ENCODE measurements around the gene QSOX1.

QSOX1 gene

GRCh38 chr1:180248731-180249681 is 94.3 kb downstream of the QSOX1 start:
- Histone ChIP-seq H3K4me3 (ENCODE audit: insufficient read depth, low read length, poor library complexity, severe bottlenecking) (no peak overlapping the region), H2AFZ (ENCODE audit: low read depth, low read length, severe bottlenecking) (no peak overlapping the region), H3K79me2 (ENCODE audit: insufficient read depth, low read length) (no peaks in the 10 kb centered on the region), H3K9ac (ENCODE audit: low read length) (no peak overlapping the region), H3K36me3 (ENCODE audit: low read length) (no peaks in the 10 kb centered on the region), H3K4me2 (ENCODE audit: low read depth, low read length, poor library complexity, severe bottlenecking) (no peak overlapping the region), H3K9me2 (replicated peaks; ENCODE audit: insufficient read depth, low read length) (no peaks in the 10 kb centered on the region), H4K20me1 (ENCODE audit: low read depth, low read length) (no peaks in the 10 kb centered on the region), H3K27ac (ENCODE audit: low read depth, low read length) (no peak overlapping the region), H3F3A (ENCODE audit: insufficient read depth) (no peaks in the 10 kb centered on the region), H3K27me3 (ENCODE audit: low read length) (no peaks in the 10 kb centered on the region), H3K9me3 (ENCODE audit: insufficient read depth, low read length) (no peaks in the 10 kb centered on the region)
- TF ChIP-seq CTCF (IDR thresholded peaks at IDR 0.05; ENCODE audit: insufficient read depth, low read length, poor library complexity, severe bottlenecking), result peak; percentile 33
- TF ChIP-seq EZH2phosphoT487 (conservative IDR thresholded peaks at IDR 0.05; ENCODE audit: low read length), result no peak

- no peak overlapping the region for H3K4me2 ChIP-seq (ENCODE audit: low read depth, low read length, poor library complexity, severe bottlenecking)
These were observed 95.2 kb downstream of the QSOX1 start for GRCh38 chr1:180249725-180250498.

DNA sequence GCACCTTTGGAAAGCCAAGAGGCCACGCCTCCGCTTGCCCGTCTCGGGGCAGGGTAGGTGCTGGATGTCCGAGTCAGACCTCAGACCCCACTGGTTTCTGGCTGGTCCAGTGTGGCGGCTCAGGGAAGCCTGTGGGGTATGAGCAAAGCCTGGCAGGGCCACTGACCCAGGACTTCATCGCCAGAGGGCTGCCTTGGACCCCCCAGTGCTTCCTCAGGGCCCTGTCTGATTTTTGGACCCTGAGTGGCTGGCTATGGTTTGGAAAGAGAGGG is 95.8 kb downstream of the QSOX1 start:
- Histone ChIP-seq H3F3A (ENCODE audit: insufficient read depth) (no peaks in the 10 kb centered on the region), H3K79me2 (ENCODE audit: insufficient read depth, low read length) (no peaks in the 10 kb centered on the region), H3K4me3 (ENCODE audit: insufficient read depth, low read length, poor library complexity, severe bottlenecking) (no peak overlapping the region), H3K4me2 (ENCODE audit: low read depth, low read length, poor library complexity, severe bottlenecking) (no peak overlapping the region), H3K36me3 (ENCODE audit: low read length) (no peaks in the 10 kb centered on the region), H3K9me2 (replicated peaks; ENCODE audit: insufficient read depth, low read length) (no peaks in the 10 kb centered on the region), H3K9me3 (ENCODE audit: insufficient read depth, low read length) (no peaks in the 10 kb centered on the region), H3K27ac (ENCODE audit: low read depth, low read length) (no peak overlapping the region), H3K27me3 (ENCODE audit: low read length) (no peaks in the 10 kb centered on the region), H3K9ac (ENCODE audit: low read length) (no peak overlapping the region), H4K20me1 (ENCODE audit: low read depth, low read length) (no peaks in the 10 kb centered on the region), H2AFZ (ENCODE audit: low read depth, low read length, severe bottlenecking) (no peak overlapping the region)
- TF ChIP-seq EZH2phosphoT487 (conservative IDR thresholded peaks at IDR 0.05; ENCODE audit: low read length), result no peak
- TF ChIP-seq CTCF (IDR thresholded peaks at IDR 0.05; ENCODE audit: insufficient read depth, low read length, poor library complexity, severe bottlenecking), result no peak

More at GRCh38 chr1:180249725-180250498, 95.2 kb downstream of the QSOX1 start:
- TF ChIP-seq CTCF (IDR thresholded peaks at IDR 0.05; ENCODE audit: insufficient read depth, low read length, poor library complexity, severe bottlenecking) (no peak), EZH2phosphoT487 (conservative IDR thresholded peaks at IDR 0.05; ENCODE audit: low read length) (no peak)
- Histone ChIP-seq H3K27me3 (ENCODE audit: low read length) (no peaks in the 10 kb centered on the region), H3K9me2 (replicated peaks; ENCODE audit: insufficient read depth, low read length) (no peaks in the 10 kb centered on the region), H3K9ac (ENCODE audit: low read length) (no peak overlapping the region), H3K27ac (ENCODE audit: low read depth, low read length) (no peak overlapping the region), H3K4me3 (ENCODE audit: insufficient read depth, low read length, poor library complexity, severe bottlenecking) (no peak overlapping the region), H2AFZ (ENCODE audit: low read depth, low read length, severe bottlenecking) (no peak overlapping the region), H3K9me3 (ENCODE audit: insufficient read depth, low read length) (no peaks in the 10 kb centered on the region), H3K79me2 (ENCODE audit: insufficient read depth, low read length) (no peaks in the 10 kb centered on the region), H3K36me3 (ENCODE audit: low read length) (no peaks in the 10 kb centered on the region), H4K20me1 (ENCODE audit: low read depth, low read length) (no peaks in the 10 kb centered on the region), H3F3A (ENCODE audit: insufficient read depth) (no peaks in the 10 kb centered on the region)

All from SU-DHL-6 (cell line).